PC-3 (cell line): ENCODE measurements around the gene FAU. TPM values are rescaled to one million over a fixed set of nuclear protein-coding genes. Genes with fewer than 3 reads are reported as not detected.

Experiments
- ATAC-seq: fragments of 200-7000 bp; cut with Tn5 transposase; 2 replicates; pipeline ENCODE4 v1.9.1; 2020; ENCODE audit warnings: mild to moderate bottlenecking, moderate library complexity
- BruUV-seq: library from RNA; stranded (reverse); fragments of 400-500 nt; replicated peaks from 2 replicates; lab custom pipeline; 2021; lab: Mats Ljungman, UMichigan
- CTCF ChIA-PET: fragments of 300-600 bp; sonication (Branson Sonifier 250); formaldehyde crosslinking; loops from one replicate; lab custom pipeline; 2022; ENCODE audit warnings: antibody characterized with exemption; lab: Charles Lee
- POLR2A ChIA-PET: fragments of 300-600 bp; sonication (Branson Sonifier 250); formaldehyde crosslinking; loops from one replicate; lab custom pipeline; 2022; ENCODE audit warnings: antibody characterized with exemption; ENCODE audit not compliant: unreplicated experiment; lab: Charles Lee
- DNase-seq: peaks from one replicate; pipeline ENCODE4 v3.0.0-alpha.2; 2015
- H2AFZ ChIP-seq: fragments of 300-600 bp; sonication (generic); 2 replicates; pipeline ENCODE4 v1.6.0; 2016; ENCODE audit warnings: antibody characterized with exemption, low read length
- H3F3A ChIP-seq: fragments of 300-600 bp; sonication (generic); one replicate; pipeline ENCODE4 v1.6.0; 2017; ENCODE audit warnings: antibody characterized with exemption, low read length, control low read depth, mild to moderate bottlenecking; ENCODE audit not compliant: unreplicated experiment
- H3K27ac ChIP-seq: fragments of 300-600 bp; sonication (generic); 2 replicates; pipeline ENCODE4 v1.5.1; 2016; ENCODE audit warnings: mild to moderate bottlenecking, low read length
- H3K27me3 ChIP-seq: fragments of 300-600 bp; sonication (generic); 2 replicates; pipeline ENCODE4 v1.6.1; 2016; ENCODE audit warnings: low read length, mixed read lengths
- H3K36me3 ChIP-seq: fragments of 300-600 bp; sonication (generic); 2 replicates; pipeline ENCODE4 v1.6.1; 2016; ENCODE audit warnings: low read depth, mixed run types, low read length, mixed read lengths
- H3K4me1 ChIP-seq: fragments of 300-600 bp; sonication (generic); 2 replicates; pipeline ENCODE4 v1.5.1; 2016; ENCODE audit warnings: low read length; ENCODE audit not compliant: insufficient read depth
- H3K4me2 ChIP-seq: fragments of 300-600 bp; sonication (generic); 2 replicates; pipeline ENCODE4 v1.6.0; 2016; ENCODE audit warnings: low read length
- H3K4me3 ChIP-seq: fragments of 300-600 bp; sonication (generic); 2 replicates; pipeline ENCODE4 v1.5.1; 2016; ENCODE audit warnings: mild to moderate bottlenecking, low read length, mixed read lengths
- H3K79me2 ChIP-seq: fragments of 300-600 bp; sonication (generic); 2 replicates; pipeline ENCODE4 v1.6.1; 2017; ENCODE audit warnings: low read length, mixed read lengths
- H3K9ac ChIP-seq: fragments of 300-600 bp; sonication (generic); 2 replicates; pipeline ENCODE4 v1.6.0; 2016; ENCODE audit warnings: mild to moderate bottlenecking, low read length
- H3K9me2 ChIP-seq: fragments of 300-600 bp; sonication (generic); replicated peaks from 2 replicates; pipeline ENCODE4 v1.6.1; 2016; ENCODE audit warnings: mixed run types, low read length, mixed read lengths
- H3K9me3 ChIP-seq: fragments of 300-600 bp; sonication (generic); 2 replicates; pipeline ENCODE4 v1.6.1; 2016; ENCODE audit warnings: low read length, mixed read lengths
- H4K20me1 ChIP-seq: fragments of 300-600 bp; sonication (generic); 2 replicates; pipeline ENCODE4 v1.6.1; 2016; ENCODE audit warnings: low read length, mixed read lengths
- CTCF ChIP-seq: fragments of 300-600 bp; sonication (generic); conservative IDR thresholded peaks from 2 replicates; pipeline ENCODE4 v1.5.1; 2017; ENCODE audit warnings: antibody characterized with exemption, low read depth, mild to moderate bottlenecking, low read length
- EZH2 ChIP-seq: fragments of 300-600 bp; sonication (generic); IDR thresholded peaks from one replicate; pipeline ENCODE4 v1.6.1; 2017; ENCODE audit warnings: antibody characterized with exemption, mild to moderate bottlenecking, low read length; ENCODE audit not compliant: unreplicated experiment
- EZH2phosphoT487 ChIP-seq: fragments of 300-600 bp; sonication (generic); IDR thresholded peaks from 2 replicates; pipeline ENCODE4 v1.6.1; 2018; ENCODE audit warnings: mild to moderate bottlenecking, antibody characterized with exemption, low read length, borderline replicate concordance
- intact Hi-C: fragments of 100-400 bp; cut with micrococcal nuclease; formaldehyde crosslinking; loops from 2 replicates; pipeline ENCODE4 v1.9.0; 2023
- total RNA-seq: library from RNA; depleted of rRNA; stranded (reverse); fragments of >200 nt; gene quantifications from 2 replicates; pipeline ENCODE4 v1.2.3, GENCODE V29; 2014

Gene FAU
- total RNA-seq, 1 experiment from 2014 or later: 1,157 TPM

GRCh38 chr11:65126624-65127274, 4.8 kb upstream of the FAU start:
- Histone ChIP-seq H3K9ac (no peak overlapping the region), H3K79me2 (peaks cover 41% of the 10 kb centered on the region), H4K20me1 (no peaks in the 10 kb centered on the region), H3K4me1 (peaks cover 12% of the 10 kb centered on the region), H3K4me2 (no peak overlapping the region), H3F3A (no peaks in the 10 kb centered on the region), H3K9me3 (no peaks in the 10 kb centered on the region), H3K9me2 (no peaks in the 10 kb centered on the region), H3K27ac (no peak overlapping the region), H3K4me3 (no peak overlapping the region), H2AFZ (no peak overlapping the region), H3K27me3 (no peaks in the 10 kb centered on the region), H3K36me3 (peaks cover 42% of the 10 kb centered on the region; the same call in 1 of the 2 replicates)
- TF ChIP-seq EZH2phosphoT487: no peak
- no peak for TF ChIP-seq EZH2
- TF ChIP-seq CTCF: no peak
- ChIA-PET CTCF (no interaction called here), POLR2A (no interaction called here)
- no TSS peak for BruUV-seq
- ATAC-seq (no peak), DNase-seq (no peak)
- intact Hi-C loops: no loop called here

- POLR2A ChIA-PET: no interaction called here
- intact Hi-C loops: no loop called here
- H3K36me3 ChIP-seq: peaks cover 41% of the 10 kb centered on the region
- no peaks in the 10 kb centered on the region for H3K9me2 ChIP-seq
- H3K9ac ChIP-seq: no peak overlapping the region
- TF ChIP-seq EZH2 (no peak), CTCF (no peak), EZH2phosphoT487 (no peak)
- DNase-seq (no peak), ATAC-seq (no peak)
- peaks cover 19% of the 10 kb centered on the region for H3K4me1 ChIP-seq
- 0 out of 2 replicates have a peak, but pooled peaks cover under 1% of the 10 kb centered on the region for H4K20me1 ChIP-seq
- H3K79me2 ChIP-seq: peaks cover 47% of the 10 kb centered on the region
- H2AFZ ChIP-seq: no peak overlapping the region
- CTCF ChIA-PET: no interaction called here
- H3K27me3 ChIP-seq: no peaks in the 10 kb centered on the region
- H3K9me3 ChIP-seq: no peaks in the 10 kb centered on the region
- peaks cover 1% of the 10 kb centered on the region for H3F3A ChIP-seq
- no peak overlapping the region for H3K27ac ChIP-seq
- no peak overlapping the region for H3K4me2 ChIP-seq
- BruUV-seq: no TSS peak
- no peak overlapping the region for H3K4me3 ChIP-seq
Observed at GRCh38 chr11:65125197-65126056, 3.5 kb upstream of the FAU start.
